HCT116 (cell line): ENCODE measurements around the gene TRPM3. TPM values are rescaled to one million over a fixed set of nuclear protein-coding genes. Genes with fewer than 3 reads are reported as not detected.

ENCODE experiments used
- ATAC-seq: fragments of 200-7000 bp; cut with Tn5 transposase; 2 replicates; pipeline ENCODE4 v1.9.1; 2020; ENCODE audit warnings: mild to moderate bottlenecking, moderate library complexity
- BruUV-seq: library from RNA; stranded (reverse); fragments of 400-500 nt; replicated peaks from 2 replicates; lab custom pipeline; 2021; lab: Mats Ljungman, UMichigan
- CTCF ChIA-PET: fragments of 300-600 bp; sonication (Branson Sonifier 250); formaldehyde crosslinking; loops from one replicate; lab custom pipeline; 2021; ENCODE audit warnings: antibody characterized with exemption; lab: Charles Lee
- POLR2A ChIA-PET: fragments of 300-600, 350-600 bp; sonication (Branson Sonifier 250); formaldehyde crosslinking; loops from one replicate; lab custom pipeline; 2021; ENCODE audit warnings: antibody characterized with exemption; lab: Charles Lee
- RAD21 ChIA-PET, 2 experiments: fragments of 300-600 bp; sonication (Branson Sonifier 250); formaldehyde crosslinking; loops; one replicate each; lab custom pipeline; 2023; ENCODE audit warnings: low total read pairs in 2 of 2; ENCODE audit not compliant: uncharacterized antibody in 2 of 2, unreplicated experiment in 2 of 2, low non-redundant PET in 1 of 2; lab: Charles Lee
- DNase-seq: peaks from one replicate; pipeline ENCODE4 v3.0.0-alpha.2; 2010; ENCODE audit warnings: low read depth, low spot score
- H2AFZ ChIP-seq: fragments of 200-600 bp; shearing (Covaris generic), sonication (generic); 2 replicates; pipeline ENCODE4 v1.6.1; 2017; ENCODE audit warnings: low read depth, mixed run types, mixed read lengths, antibody characterized with exemption, low read length; ENCODE audit not compliant: poor library complexity, severe bottlenecking
- H3K27ac ChIP-seq: 2 replicates; pipeline ENCODE4 v1.5.1; 2012; ENCODE audit warnings: low read depth, low read length
- H3K27me3 ChIP-seq: fragments of 200-600 bp; sonication (generic); 2 replicates; pipeline ENCODE4 v1.6.1; 2016; ENCODE audit warnings: mixed run types, low read length, mixed read lengths; ENCODE audit not compliant: insufficient read depth
- H3K36me3 ChIP-seq, 2 experiments: fragments of 200-500 bp in 1 of 2; fragments of 200-600 bp in 1 of 2; sonication (Bioruptor generic) in 1 of 2; sonication (generic) in 1 of 2; 2 replicates each; pipeline versions ENCODE4 v1.5.1 to v1.6.1; 2014 to 2016; ENCODE audit warnings: low read length in 2 of 2, inconsistent platforms in 1 of 2, mixed read lengths in 1 of 2, mixed run types in 1 of 2; ENCODE audit not compliant: insufficient read depth in 2 of 2, control insufficient read depth in 1 of 2
- H3K4me1 ChIP-seq, 2 experiments: fragments of 200-600 bp in 1 of 2; sonication (generic) in 1 of 2; 2 replicates each; pipeline versions ENCODE4 v1.5.1 to v1.6.1; 2012 to 2017; ENCODE audit warnings: low read length in 2 of 2, inconsistent platforms in 1 of 2, mild to moderate bottlenecking in 1 of 2, mixed read lengths in 1 of 2, mixed run types in 1 of 2, moderate library complexity in 1 of 2; ENCODE audit not compliant: insufficient read depth in 2 of 2, control insufficient read depth in 1 of 2
- H3K4me2 ChIP-seq: fragments of 200-600 bp; sonication (generic); 2 replicates; pipeline ENCODE4 v1.6.1; 2017; ENCODE audit warnings: mixed run types, low read length, mixed read lengths
- H3K4me3 ChIP-seq, 2 experiments: fragments of 200-600 bp in 1 of 2; sonication (generic) in 1 of 2; replicated peaks in 1 of 2; 2 replicates each; pipeline ENCODE4 v1.5.1; 2011 to 2016; ENCODE audit warnings: low read length in 2 of 2, control low read depth in 1 of 2, low read depth in 1 of 2, mild to moderate bottlenecking in 1 of 2, mixed read lengths in 1 of 2, mixed run types in 1 of 2
- H3K79me2 ChIP-seq: fragments of 200-600 bp; sonication (generic); 2 replicates; pipeline ENCODE4 v1.6.1; 2017; ENCODE audit warnings: mild to moderate bottlenecking, mixed run types, low read length, moderate library complexity, mixed read lengths; ENCODE audit not compliant: insufficient read depth
- H3K9ac ChIP-seq: fragments of 200-600 bp; sonication (generic); 2 replicates; pipeline ENCODE4 v1.6.1; 2016; ENCODE audit warnings: low read length, mixed read lengths
- H3K9me2 ChIP-seq: fragments of 200-600 bp; sonication (generic), shearing (Covaris generic); 2 replicates; pipeline ENCODE4 v1.6.1; 2017; ENCODE audit warnings: mixed run types, mild to moderate bottlenecking, moderate library complexity; ENCODE audit not compliant: insufficient read depth
- H3K9me3 ChIP-seq, 2 experiments: fragments of 200-500 bp in 1 of 2; fragments of 200-600 bp in 1 of 2; sonication (Bioruptor generic) in 1 of 2; sonication (generic) in 1 of 2; 2 replicates each; pipeline ENCODE4 v1.6.1; 2014 to 2017; ENCODE audit warnings: low read length in 2 of 2, mixed read lengths in 2 of 2, inconsistent platforms in 1 of 2, low read depth in 1 of 2, mild to moderate bottlenecking in 1 of 2, mixed run types in 1 of 2, moderate library complexity in 1 of 2; ENCODE audit not compliant: control insufficient read depth in 1 of 2, insufficient read depth in 1 of 2
- H4K20me1 ChIP-seq: fragments of 200-600 bp; sonication (generic), shearing (Covaris generic); 2 replicates; pipeline ENCODE4 v1.6.1; 2017; ENCODE audit warnings: mixed run types, mild to moderate bottlenecking, moderate library complexity; ENCODE audit not compliant: insufficient read depth
- ATF3 ChIP-seq: IDR thresholded peaks from 2 replicates; pipeline ENCODE4 v1.6.1; 2012
- CEBPB ChIP-seq: IDR thresholded peaks from 2 replicates; pipeline ENCODE4 v1.6.1; 2012; ENCODE audit warnings: low read depth
- CTCF ChIP-seq, 3 experiments: fragments of 200-600 bp in 1 of 3; sonication (generic) in 1 of 3; IDR thresholded peaks in 2 of 3; conservative IDR thresholded peaks in 1 of 3; 2 replicates each; pipeline ENCODE4 v1.5.1; 2012 to 2017; ENCODE audit warnings: low read depth in 2 of 3, low read length in 2 of 3, antibody characterized with exemption in 1 of 3, borderline replicate concordance in 1 of 3, control low read depth in 1 of 3, mild to moderate bottlenecking in 1 of 3, mixed read lengths in 1 of 3, mixed run types in 1 of 3, moderate library complexity in 1 of 3; ENCODE audit not compliant: insufficient read depth in 1 of 3
- ELF1 ChIP-seq: IDR thresholded peaks from 2 replicates; pipeline ENCODE4 v1.6.1; 2012; ENCODE audit warnings: low read depth, borderline replicate concordance
- POLR2A ChIP-seq: IDR thresholded peaks from 2 replicates; pipeline ENCODE4 v1.7.0; 2011; ENCODE audit warnings: borderline replicate concordance; ENCODE audit not compliant: insufficient read depth, insufficient read length; ENCODE audit errors: extremely low read depth
- POLR2AphosphoS5 ChIP-seq: IDR thresholded peaks from 2 replicates; pipeline ENCODE4 v1.6.1; 2011; ENCODE audit warnings: mild to moderate bottlenecking, low read depth, low read length, moderate library complexity
- RAD21 ChIP-seq: IDR thresholded peaks from 2 replicates; pipeline ENCODE4 v1.6.1; 2012; ENCODE audit warnings: low read depth, mild to moderate bottlenecking
- SP1 ChIP-seq: IDR thresholded peaks from 2 replicates; pipeline ENCODE4 v1.6.1; 2012; ENCODE audit warnings: low read depth
- SRF ChIP-seq: IDR thresholded peaks from 2 replicates; pipeline ENCODE4 v1.6.1; 2012; ENCODE audit warnings: low read depth
- TCF7L2 ChIP-seq: IDR thresholded peaks from 2 replicates; pipeline ENCODE4 v1.7.0; 2011; ENCODE audit warnings: borderline replicate concordance, inconsistent platforms; ENCODE audit not compliant: insufficient read depth, insufficient read length; ENCODE audit errors: extremely low read depth
- YY1 ChIP-seq: IDR thresholded peaks from 2 replicates; pipeline ENCODE4 v1.6.1; 2011; ENCODE audit warnings: low read length, low read depth, moderate library complexity, mild to moderate bottlenecking; ENCODE audit not compliant: insufficient replicate concordance; ENCODE audit errors: extremely low read depth
- ZBTB33 ChIP-seq: IDR thresholded peaks from 2 replicates; pipeline ENCODE4 v1.6.1; 2011; ENCODE audit warnings: mild to moderate bottlenecking, low read length, moderate library complexity; ENCODE audit not compliant: insufficient replicate concordance; ENCODE audit errors: extremely low read depth
- ZFX ChIP-seq: fragments of 450-650 bp; IDR thresholded peaks from 2 replicates; pipeline ENCODE4 v1.6.1; 2017
- intact Hi-C: fragments of 100-400 bp; cut with micrococcal nuclease; formaldehyde crosslinking; loops from 2 replicates; pipeline ENCODE4 v1.10.0; 2022
- total RNA-seq: library from RNA; stranded (reverse); gene quantifications from one replicate; pipeline ENCODE4 v1.2.1, GENCODE V29; 2021; ENCODE audit not compliant: unreplicated experiment

TRPM3 gene
- total RNA-seq, 1 experiment from 2014 or later, result not detected

DNA sequence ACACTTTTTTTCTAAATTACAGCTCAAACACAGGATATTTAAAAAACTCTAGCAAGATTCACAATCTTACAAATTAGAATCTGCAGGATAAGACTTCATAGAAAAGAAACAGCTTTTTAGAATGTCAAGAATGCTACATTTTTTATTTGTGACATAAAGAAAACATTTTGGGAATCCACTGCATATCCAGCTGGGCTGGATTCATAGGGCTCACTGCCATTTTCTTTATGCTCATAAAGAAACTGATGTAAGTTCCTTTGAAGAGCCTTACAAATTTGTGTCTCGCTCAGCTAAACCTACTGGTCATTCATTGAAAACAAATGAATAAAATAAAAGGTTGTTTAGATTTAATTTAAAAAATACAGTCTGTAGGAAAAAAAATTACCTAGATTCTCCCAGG, 332.3 kb downstream of the TRPM3 start:
- ChIA-PET CTCF (no interaction called here), POLR2A (no interaction called here), RAD21 (no interaction called here)
- Histone ChIP-seq H3K79me2 (no peaks in the 10 kb centered on the region), H3K27me3 (peaks cover 33% of the 10 kb centered on the region), H3K4me2 (no peak overlapping the region), H2AFZ (no peak overlapping the region), H3K9me2 (no peaks in the 10 kb centered on the region), H3K9ac (no peak overlapping the region), H4K20me1 (no peaks in the 10 kb centered on the region), H3K36me3 (no peaks in the 10 kb centered on the region), H3K4me3 (no peak overlapping the region), H3K27ac (no peak overlapping the region), H3K4me1 (no peaks in the 10 kb centered on the region), H3K9me3 (no peaks in the 10 kb centered on the region)
- no TSS peak for BruUV-seq
- ATAC-seq, result no peak
- intact Hi-C loops, result no loop called here
- no peak for TF ChIP-seq TCF7L2
- TF ChIP-seq ELF1, result no peak
- no peak for TF ChIP-seq POLR2AphosphoS5
- TF ChIP-seq RAD21, result no peak
- TF ChIP-seq POLR2A, result no peak
- TF ChIP-seq SRF, result no peak
- no peak for TF ChIP-seq CEBPB
- TF ChIP-seq SP1, result no peak
- TF ChIP-seq ZBTB33, result no peak
- no peak for DNase-seq

DNA sequence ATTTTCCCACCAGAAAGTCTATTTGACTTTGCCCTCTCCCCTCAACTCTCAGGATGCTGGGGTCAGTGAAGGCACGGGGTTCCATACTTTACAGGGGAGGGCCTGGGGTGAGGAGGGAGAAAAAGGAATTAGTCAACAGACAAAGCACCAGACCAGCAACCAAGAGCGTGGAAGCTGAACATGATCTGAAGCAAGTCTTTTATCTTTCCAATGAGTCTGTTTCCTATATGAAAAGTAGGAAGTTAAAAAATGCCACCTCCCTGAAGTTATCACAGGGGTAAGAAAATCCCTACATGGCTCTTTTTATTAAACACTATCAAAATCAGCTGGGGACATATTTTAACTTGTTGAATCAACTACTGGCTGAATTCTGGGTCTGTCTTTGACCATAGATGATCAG, 337.0 kb downstream of the TRPM3 start:
- H3K79me2 ChIP-seq, result no peaks in the 10 kb centered on the region
- H3K9me3 ChIP-seq, result no peaks in the 10 kb centered on the region
- ATAC-seq (no peak), DNase-seq (no peak)
- peaks cover 7% of the 10 kb centered on the region for H3K27me3 ChIP-seq
- intact Hi-C loops, result no loop called here
- no peak overlapping the region for H3K4me2 ChIP-seq
- no peak overlapping the region for H3K4me3 ChIP-seq
- no peaks in the 10 kb centered on the region for H4K20me1 ChIP-seq
- ChIA-PET RAD21 (no interaction called here), POLR2A (no interaction called here), CTCF (no interaction called here)
- no TSS peak for BruUV-seq
- H3K27ac ChIP-seq, result no peak overlapping the region
- no peaks in the 10 kb centered on the region for H3K4me1 ChIP-seq
- H3K9ac ChIP-seq, result no peak overlapping the region
- no peaks in the 10 kb centered on the region for H3K36me3 ChIP-seq
- no peaks in the 10 kb centered on the region for H3K9me2 ChIP-seq
- no peak overlapping the region for H2AFZ ChIP-seq
- TF ChIP-seq POLR2A (no peak), ATF3 (no peak), ZFX (no peak), YY1 (no peak), RAD21 (no peak), CTCF (IDR thresholded peaks at IDR 0.05 in 2 of 3, conservative IDR thresholded peaks at IDR 0.05 in 1 of 3; ENCODE audit: borderline replicate concordance in 1 of 3, insufficient read depth in 1 of 3, low read depth in 2 of 3, low read length in 2 of 3) (no peak)
